Stimulated activated CD4-positive, alpha-beta T cell treated with anti-CD3 and anti-CD28 coated beads, Interleukin-15, amount 100 ng/mL, for 1 hour (primary cell): ENCODE measurements around the gene LDLRAD3.

Experiments
- DNase-seq, 2 donors: peaks; one replicate each; pipeline ENCODE4 v3.0.0-alpha.2; 2020; ENCODE audit warnings: low read depth in 1 of 2, low spot score in 1 of 2

The LDLRAD3 gene

GRCh38 chr11:36195496-36196354 is 251.9 kb downstream of the LDLRAD3 start:
- DNase-seq: no peak

- no peak for DNase-seq
Measured at GRCh38 chr11:36196411-36196998, 252.6 kb downstream of the LDLRAD3 start.

GRCh38 chr11:36201411-36201810 is 257.5 kb downstream of the LDLRAD3 start:
- DNase-seq: no peak

GRCh38 chr11:36205536-36205935 is 261.7 kb downstream of the LDLRAD3 start:
- DNase-seq: no peak

GRCh38 chr11:36210529-36210928 is 266.7 kb downstream of the LDLRAD3 start:
- no peak for DNase-seq

GRCh38 chr11:36211761-36212430 is 268.0 kb downstream of the LDLRAD3 start:
- no peak for DNase-seq

- DNase-seq: no peak
Measured at GRCh38 chr11:36212564-36213392, 268.9 kb downstream of the LDLRAD3 start.

- DNase-seq: no peak
Measured at GRCh38 chr11:36213393-36213840, 269.6 kb downstream of the LDLRAD3 start.

GRCh38 chr11:36214480-36214879 is 270.6 kb downstream of the LDLRAD3 start:
- DNase-seq: no peak

- DNase-seq: no peak
Measured at GRCh38 chr11:36214976-36215692, 271.3 kb downstream of the LDLRAD3 start.

GRCh38 chr11:36215693-36216060 is 271.8 kb downstream of the LDLRAD3 start:
- no peak for DNase-seq

GRCh38 chr11:36216061-36216615 is 272.3 kb downstream of the LDLRAD3 start:
- no peak for DNase-seq

GRCh38 chr11:36218283-36218921 is 274.5 kb downstream of the LDLRAD3 start:
- DNase-seq: no peak

GRCh38 chr11:36219996-36220395 is 276.1 kb downstream of the LDLRAD3 start:
- no peak for DNase-seq

GRCh38 chr11:36222831-36223635 is 279.2 kb downstream of the LDLRAD3 start:
- DNase-seq: no peak

GRCh38 chr11:36224209-36224882 is 280.5 kb downstream of the LDLRAD3 start:
- no peak for DNase-seq

- DNase-seq: no peak
Measured at GRCh38 chr11:36227044-36227443, 283.2 kb downstream of the LDLRAD3 start.

GRCh38 chr11:36228689-36229088 is 284.8 kb downstream of the LDLRAD3 start:
- no peak for DNase-seq
